Loucy (cell line): ENCODE data around the gene SV2A.

Experiments used
- H2AFZ ChIP-seq: fragments of 200-600 bp; sonication (generic); 2 replicates; pipeline ENCODE4 v1.6.0; 2016; ENCODE audit warnings: antibody characterized with exemption, mild to moderate bottlenecking, low read length, moderate library complexity
- H3F3A ChIP-seq: fragments of 200-600 bp; 2 replicates; pipeline ENCODE4 v1.6.0; 2016; ENCODE audit warnings: antibody characterized with exemption, low read depth, mild to moderate bottlenecking
- H3K27me3 ChIP-seq: fragments of 200-600 bp; sonication (generic); 2 replicates; pipeline ENCODE4 v1.6.1; 2014; ENCODE audit warnings: low read length, mild to moderate bottlenecking; ENCODE audit not compliant: insufficient read depth, poor library complexity, severe bottlenecking
- H3K36me3 ChIP-seq: fragments of 200-600 bp; sonication (generic); 2 replicates; pipeline ENCODE4 v1.6.1; 2016; ENCODE audit warnings: low read length; ENCODE audit not compliant: insufficient read depth
- H3K4me1 ChIP-seq: fragments of 200-600 bp; sonication (generic); 2 replicates; pipeline ENCODE4 v1.5.1; 2014; ENCODE audit warnings: low read length, mild to moderate bottlenecking; ENCODE audit not compliant: insufficient read depth, poor library complexity, severe bottlenecking
- H3K4me2 ChIP-seq: fragments of 200-600 bp; sonication (generic); 2 replicates; pipeline ENCODE4 v1.6.0; 2014; ENCODE audit warnings: antibody characterized with exemption, low read length, low read depth, mild to moderate bottlenecking; ENCODE audit not compliant: poor library complexity, severe bottlenecking
- H3K4me3 ChIP-seq: fragments of 200-600 bp; sonication (generic); 2 replicates; pipeline ENCODE4 v1.5.1; 2014; ENCODE audit warnings: low read length, mild to moderate bottlenecking, mixed read lengths; ENCODE audit not compliant: poor library complexity, severe bottlenecking
- H3K79me2 ChIP-seq: fragments of 200-600 bp; sonication (generic); 2 replicates; pipeline ENCODE4 v1.6.1; 2014; ENCODE audit warnings: low read length; ENCODE audit not compliant: insufficient read depth
- H3K9ac ChIP-seq: fragments of 200-600 bp; sonication (generic); 2 replicates; pipeline ENCODE4 v1.6.0; 2014; ENCODE audit warnings: mild to moderate bottlenecking, low read depth, low read length, moderate library complexity; ENCODE audit not compliant: poor library complexity, severe bottlenecking
- H3K9me2 ChIP-seq: fragments of 200-600 bp; sonication (generic); replicated peaks from 2 replicates; pipeline ENCODE4 v1.6.1; 2016; ENCODE audit warnings: low read depth, low read length, mixed read lengths
- H3K9me3 ChIP-seq: fragments of 200-600 bp; sonication (generic); 2 replicates; pipeline ENCODE4 v1.6.1; 2014; ENCODE audit warnings: mild to moderate bottlenecking, antibody characterized with exemption, low read length, low read depth; ENCODE audit not compliant: insufficient read depth
- H4K20me1 ChIP-seq: fragments of 200-600 bp; sonication (generic); 2 replicates; pipeline ENCODE4 v1.6.0; 2014; ENCODE audit warnings: antibody characterized with exemption, low read length, mild to moderate bottlenecking; ENCODE audit not compliant: insufficient read depth, poor library complexity, severe bottlenecking
- EZH2phosphoT487 ChIP-seq: fragments of 200-600 bp; IDR thresholded peaks from 2 replicates; pipeline ENCODE4 v1.6.1; 2018; ENCODE audit warnings: antibody characterized with exemption, mild to moderate bottlenecking, moderate library complexity, borderline replicate concordance
- TF ChIP-seq, protein P1 (sequence below): fragments of 200-600 bp; sonication (generic); conservative IDR thresholded peaks from 2 replicates; pipeline ENCODE4 v1.5.1; 2014; ENCODE audit warnings: mild to moderate bottlenecking, antibody characterized with exemption, low read length

Gene SV2A

DNA sequence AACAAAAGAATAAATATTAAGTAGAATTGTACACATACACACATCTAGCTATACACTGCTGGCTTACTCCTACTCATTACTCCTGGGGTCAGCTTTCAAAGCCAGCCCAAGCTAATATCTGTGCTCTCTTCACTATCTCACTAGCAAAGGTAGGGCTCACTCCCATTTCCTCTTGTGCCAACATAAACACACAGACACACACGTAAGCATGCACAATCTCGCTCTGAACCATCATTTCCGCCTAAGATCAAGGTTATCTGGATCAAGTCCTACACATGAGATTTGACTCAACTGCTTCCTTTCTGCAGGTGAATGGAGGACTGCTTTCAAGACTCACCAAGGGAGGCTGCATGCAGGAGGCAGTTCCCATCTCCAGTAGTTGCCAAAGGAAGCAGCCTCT is 47.8 kb upstream of the SV2A start:
- TF ChIP-seq, protein P1, sequence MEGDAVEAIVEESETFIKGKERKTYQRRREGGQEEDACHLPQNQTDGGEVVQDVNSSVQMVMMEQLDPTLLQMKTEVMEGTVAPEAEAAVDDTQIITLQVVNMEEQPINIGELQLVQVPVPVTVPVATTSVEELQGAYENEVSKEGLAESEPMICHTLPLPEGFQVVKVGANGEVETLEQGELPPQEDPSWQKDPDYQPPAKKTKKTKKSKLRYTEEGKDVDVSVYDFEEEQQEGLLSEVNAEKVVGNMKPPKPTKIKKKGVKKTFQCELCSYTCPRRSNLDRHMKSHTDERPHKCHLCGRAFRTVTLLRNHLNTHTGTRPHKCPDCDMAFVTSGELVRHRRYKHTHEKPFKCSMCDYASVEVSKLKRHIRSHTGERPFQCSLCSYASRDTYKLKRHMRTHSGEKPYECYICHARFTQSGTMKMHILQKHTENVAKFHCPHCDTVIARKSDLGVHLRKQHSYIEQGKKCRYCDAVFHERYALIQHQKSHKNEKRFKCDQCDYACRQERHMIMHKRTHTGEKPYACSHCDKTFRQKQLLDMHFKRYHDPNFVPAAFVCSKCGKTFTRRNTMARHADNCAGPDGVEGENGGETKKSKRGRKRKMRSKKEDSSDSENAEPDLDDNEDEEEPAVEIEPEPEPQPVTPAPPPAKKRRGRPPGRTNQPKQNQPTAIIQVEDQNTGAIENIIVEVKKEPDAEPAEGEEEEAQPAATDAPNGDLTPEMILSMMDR = no peak
- TF ChIP-seq EZH2phosphoT487 = no peak
- no peak overlapping the region for H3K4me3 ChIP-seq
- H3K36me3 ChIP-seq = peaks cover 17% of the 10 kb centered on the region; the same call in 1 of the 2 replicates

DNA sequence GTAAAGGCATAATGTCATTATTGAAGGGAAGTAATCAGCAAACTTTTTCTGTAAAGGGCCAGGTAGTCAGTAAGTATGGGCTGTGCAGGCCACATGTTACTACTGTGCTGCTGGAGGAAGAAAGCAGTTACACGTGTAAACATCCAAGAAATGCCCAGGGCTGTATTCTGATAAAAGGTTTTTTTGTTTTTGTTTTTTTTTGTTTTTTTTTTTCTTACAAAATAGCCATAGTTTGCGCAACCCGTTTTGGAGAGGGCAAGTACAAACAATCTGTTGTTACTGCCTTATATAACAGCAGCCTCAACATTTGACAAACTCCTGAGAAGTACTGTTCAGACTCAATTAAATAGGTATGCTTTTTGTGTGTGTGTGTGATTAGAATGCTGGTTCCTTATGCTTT is 45.7 kb upstream of the SV2A start:
- Histone ChIP-seq H3K9me2 (no peaks in the 10 kb centered on the region), H3F3A (no peaks in the 10 kb centered on the region), H3K4me1 (peaks cover 8% of the 10 kb centered on the region), H3K4me3 (no peak overlapping the region), H3K27me3 (no peaks in the 10 kb centered on the region), H2AFZ (no peak overlapping the region), H3K4me2 (no peak overlapping the region), H3K9ac (no peak overlapping the region), H3K9me3 (no peaks in the 10 kb centered on the region), H3K36me3 (peaks cover 21% of the 10 kb centered on the region; the same call in 1 of the 2 replicates), H4K20me1 (no peaks in the 10 kb centered on the region), H3K79me2 (no peaks in the 10 kb centered on the region)
- TF ChIP-seq, protein P1 = no peak
- TF ChIP-seq EZH2phosphoT487 = no peak

More for the DNA sequence above, 47.8 kb upstream of the SV2A start:
- no peaks in the 10 kb centered on the region for H3K9me3 ChIP-seq
- H2AFZ ChIP-seq = no peak overlapping the region
- no peaks in the 10 kb centered on the region for H3K79me2 ChIP-seq
- H3K27me3 ChIP-seq = no peaks in the 10 kb centered on the region
- no peaks in the 10 kb centered on the region for H4K20me1 ChIP-seq
- no peak overlapping the region for H3K9ac ChIP-seq
- peaks cover 8% of the 10 kb centered on the region for H3K4me1 ChIP-seq
- H3K4me2 ChIP-seq = no peak overlapping the region
- H3F3A ChIP-seq = no peaks in the 10 kb centered on the region
- no peaks in the 10 kb centered on the region for H3K9me2 ChIP-seq

DNA sequence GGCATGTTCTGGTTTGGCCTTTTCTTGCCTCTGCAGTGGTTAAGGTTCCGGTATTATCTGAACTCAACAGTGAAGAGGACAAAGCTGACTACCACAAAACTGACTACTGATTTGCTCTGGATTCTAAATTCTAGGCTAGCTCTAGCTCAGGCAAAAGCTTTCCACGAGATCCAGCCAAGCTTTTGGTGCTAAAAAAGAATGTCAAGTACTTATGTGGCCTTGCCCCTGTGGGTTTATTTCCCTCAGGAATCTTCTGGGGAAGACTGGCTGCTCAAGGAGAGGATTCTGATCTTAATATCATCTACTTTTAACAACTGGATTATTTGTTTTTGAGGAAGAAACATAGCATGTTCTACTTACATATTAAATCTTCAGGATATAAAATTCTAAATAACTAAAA is 45.1 kb upstream of the SV2A start:
- peak overlapping the region; percentile 69; the same call in 1 of the 2 replicates for H2AFZ ChIP-seq
- H3K9ac ChIP-seq = no peak overlapping the region
- no peak overlapping the region for H3K4me2 ChIP-seq
- H3K9me2 ChIP-seq = no peaks in the 10 kb centered on the region
- H3F3A ChIP-seq = no peaks in the 10 kb centered on the region
- peaks cover 21% of the 10 kb centered on the region; the same call in 1 of the 2 replicates for H3K36me3 ChIP-seq
- no peaks in the 10 kb centered on the region for H3K79me2 ChIP-seq
- H3K9me3 ChIP-seq = no peaks in the 10 kb centered on the region
- H3K27me3 ChIP-seq = no peaks in the 10 kb centered on the region
- no peaks in the 10 kb centered on the region for H4K20me1 ChIP-seq
- no peak for TF ChIP-seq EZH2phosphoT487
- TF ChIP-seq, protein P1 = no peak
- H3K4me1 ChIP-seq = peaks cover 8% of the 10 kb centered on the region
- H3K4me3 ChIP-seq = no peak overlapping the region
